HG03103 (cell line): Measurements from ENCODE around the gene ESPNL.

ENCODE experiments used
- ATAC-seq: cut with Tn5 transposase; IDR thresholded peaks from one replicate; pipeline ENCODE4 v1.9.1; 2021; ENCODE audit warnings: low read depth; ENCODE audit not compliant: unreplicated experiment

Gene ESPNL

DNA sequence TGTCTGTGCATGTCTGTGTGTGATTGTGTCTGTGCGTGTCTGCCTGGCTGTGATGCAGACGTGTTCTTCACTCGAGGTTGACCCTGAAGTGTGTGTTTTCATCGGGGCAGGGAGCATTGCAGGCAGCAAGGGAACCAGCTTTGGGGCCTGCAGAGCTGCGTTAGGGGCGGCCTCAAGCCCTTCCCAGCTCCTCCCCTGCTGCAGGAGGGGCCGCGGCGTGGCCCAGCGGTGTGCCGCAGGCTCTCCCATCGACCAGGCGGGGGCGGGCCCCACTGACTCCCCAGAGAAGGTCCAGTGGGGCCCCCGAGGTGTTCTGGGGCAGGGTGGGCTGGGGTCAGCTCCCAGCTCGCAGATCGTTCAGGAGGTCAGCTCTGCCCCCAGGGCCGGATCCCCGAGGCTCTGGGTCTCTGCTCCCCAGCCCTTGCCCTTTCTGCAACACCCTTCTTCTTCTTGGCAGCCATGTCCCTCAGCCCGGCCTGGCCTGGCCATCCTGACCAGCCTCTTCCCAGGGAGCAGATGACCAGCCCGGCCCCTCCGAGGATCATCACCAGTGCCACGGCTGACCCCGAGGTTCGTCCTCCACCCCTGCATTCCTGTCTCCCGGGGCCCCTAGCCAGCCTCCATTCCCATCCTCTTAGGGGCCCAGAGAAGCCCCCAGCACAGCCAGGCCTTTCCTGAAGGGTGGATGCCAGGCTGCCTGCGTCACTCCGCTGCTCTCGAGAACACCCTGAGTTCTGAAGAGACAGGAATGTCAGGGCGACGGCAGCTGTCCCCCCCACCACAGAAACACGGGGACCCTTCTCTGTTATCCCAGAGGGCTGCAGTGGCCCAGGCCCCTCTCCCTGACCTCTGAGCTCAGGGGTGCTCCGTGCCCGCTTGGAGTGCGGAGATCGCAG is 27.3 kb downstream of the ESPNL start:
- no peak for ATAC-seq

DNA sequence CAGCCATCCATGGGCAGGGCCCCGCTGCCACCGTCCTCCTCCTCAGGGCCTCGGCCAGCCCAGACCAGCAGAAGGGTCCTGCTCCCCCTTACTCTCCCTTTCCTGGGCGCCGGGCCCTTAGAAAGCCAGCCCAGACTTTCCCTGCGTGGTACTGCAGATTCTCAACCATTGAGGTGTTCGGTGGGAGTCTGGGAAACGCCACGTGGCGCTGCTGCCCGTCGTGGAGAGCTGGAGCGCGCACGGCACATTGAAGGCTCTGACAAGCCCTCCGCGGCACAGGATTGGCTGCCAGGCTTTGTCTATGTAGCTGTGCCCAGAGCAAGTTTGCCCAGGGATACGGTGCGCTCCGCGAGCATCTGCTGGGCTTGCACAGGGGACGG is 27.9 kb downstream of the ESPNL start:
- ATAC-seq, result no peak

GRCh38 chr2:238128534-238129001 is 28.4 kb downstream of the ESPNL start:
- ATAC-seq, result no peak

DNA sequence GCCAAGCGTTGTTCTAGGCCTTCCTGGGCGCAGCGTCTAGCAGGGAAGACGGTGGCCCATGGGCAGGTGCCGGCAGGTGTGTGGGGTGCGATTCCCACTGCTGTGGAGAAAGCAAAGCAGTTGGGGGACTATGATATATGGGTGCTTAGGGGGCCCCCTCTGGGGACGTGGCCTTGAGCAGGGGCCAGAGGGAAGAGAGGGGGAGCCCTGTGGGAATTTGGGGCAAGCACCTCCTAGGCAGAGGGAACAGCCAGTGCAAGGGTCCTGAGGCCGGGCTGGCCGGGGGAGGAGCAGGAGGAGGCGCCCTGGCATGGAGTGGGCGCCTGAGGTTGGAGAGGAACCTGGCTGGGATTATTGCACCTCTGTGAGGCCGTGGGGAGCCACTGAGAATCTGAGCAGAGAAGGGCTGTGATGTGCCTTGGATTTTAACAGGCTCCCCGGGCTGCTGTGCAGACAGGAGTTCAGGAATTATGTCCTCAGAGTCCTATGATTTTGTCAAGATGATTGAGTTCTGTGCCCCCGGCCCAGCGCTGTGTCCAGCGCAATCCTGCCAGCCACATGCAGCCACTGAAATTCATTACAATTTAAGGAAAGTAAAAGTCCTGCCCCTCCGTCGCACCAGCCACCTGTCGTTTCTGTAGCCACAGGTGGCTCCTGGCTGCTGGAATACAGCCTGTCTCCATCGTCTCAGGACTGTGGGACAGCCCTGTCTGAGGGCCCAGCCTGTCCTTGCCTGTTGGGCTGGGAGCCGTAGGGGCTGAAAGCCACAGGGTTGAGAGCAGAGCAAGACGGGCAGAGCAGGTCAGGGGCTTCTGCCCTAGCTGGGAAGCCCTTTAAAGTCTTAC is 29.2 kb downstream of the ESPNL start:
- no peak for ATAC-seq

DNA sequence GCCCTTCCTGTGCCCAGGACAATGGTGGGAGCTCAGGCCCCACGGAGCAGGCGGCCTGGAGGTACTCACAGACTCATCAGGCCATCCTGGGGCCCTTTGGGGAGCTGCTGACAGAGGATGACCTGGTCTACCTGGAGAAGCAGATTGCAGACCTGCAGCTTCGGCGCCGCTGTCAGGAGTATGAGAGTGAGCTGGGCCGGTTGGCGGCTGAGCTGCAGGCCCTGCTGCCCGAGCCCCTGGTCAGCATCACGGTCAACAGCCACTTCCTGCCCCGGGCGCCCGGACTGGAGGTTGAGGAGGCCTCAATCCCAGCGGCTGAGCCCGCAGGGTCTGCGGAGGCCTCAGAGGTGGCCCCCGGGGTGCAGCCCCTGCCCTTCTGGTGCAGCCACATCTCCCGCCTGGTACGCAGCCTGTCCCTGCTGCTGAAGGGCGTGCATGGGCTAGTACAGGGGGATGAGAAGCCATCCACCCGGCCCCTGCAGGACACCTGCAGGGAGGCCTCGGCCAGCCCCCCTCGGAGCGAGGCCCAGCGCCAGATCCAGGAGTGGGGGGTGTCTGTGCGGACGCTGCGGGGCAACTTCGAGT is 30.1 kb downstream of the ESPNL start:
- no peak for ATAC-seq

GRCh38 chr2:238130696-238131628 is 30.8 kb downstream of the ESPNL start:
- no peak for ATAC-seq

DNA sequence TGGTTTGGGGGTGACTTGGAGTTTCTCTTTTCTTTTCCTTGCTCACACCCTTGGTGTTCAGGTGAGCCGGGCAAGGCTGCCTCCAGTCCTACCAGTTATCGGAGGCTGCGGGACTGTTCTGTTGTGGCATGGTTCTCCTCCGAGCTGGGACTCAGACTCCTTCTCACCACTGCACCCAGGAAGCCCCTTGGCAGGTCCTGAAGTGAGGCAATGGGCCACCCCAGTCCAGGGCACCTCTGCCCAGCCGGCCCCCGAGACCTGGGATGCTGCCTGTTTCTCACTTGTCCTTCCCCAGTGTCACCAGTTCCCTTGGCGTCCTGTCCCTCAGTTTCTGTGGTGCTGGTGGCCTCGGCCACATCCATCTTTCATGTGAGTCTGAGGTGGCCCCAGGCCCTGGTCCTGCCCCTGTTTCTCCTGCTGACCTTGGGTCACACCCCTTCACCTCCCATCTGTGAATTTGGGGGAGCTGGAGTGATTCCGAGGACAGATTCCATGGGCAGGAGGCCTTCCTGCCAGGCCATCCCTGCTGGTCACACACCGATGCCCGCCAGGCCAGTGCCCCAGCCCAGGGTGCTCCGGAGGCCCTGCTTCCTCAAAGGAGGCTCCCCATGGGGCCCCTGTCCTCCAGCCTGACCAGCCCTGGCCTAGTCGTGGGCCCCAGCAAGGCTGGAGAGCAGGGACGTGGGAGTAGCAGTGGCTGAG is 31.8 kb downstream of the ESPNL start:
- no peak for ATAC-seq

DNA sequence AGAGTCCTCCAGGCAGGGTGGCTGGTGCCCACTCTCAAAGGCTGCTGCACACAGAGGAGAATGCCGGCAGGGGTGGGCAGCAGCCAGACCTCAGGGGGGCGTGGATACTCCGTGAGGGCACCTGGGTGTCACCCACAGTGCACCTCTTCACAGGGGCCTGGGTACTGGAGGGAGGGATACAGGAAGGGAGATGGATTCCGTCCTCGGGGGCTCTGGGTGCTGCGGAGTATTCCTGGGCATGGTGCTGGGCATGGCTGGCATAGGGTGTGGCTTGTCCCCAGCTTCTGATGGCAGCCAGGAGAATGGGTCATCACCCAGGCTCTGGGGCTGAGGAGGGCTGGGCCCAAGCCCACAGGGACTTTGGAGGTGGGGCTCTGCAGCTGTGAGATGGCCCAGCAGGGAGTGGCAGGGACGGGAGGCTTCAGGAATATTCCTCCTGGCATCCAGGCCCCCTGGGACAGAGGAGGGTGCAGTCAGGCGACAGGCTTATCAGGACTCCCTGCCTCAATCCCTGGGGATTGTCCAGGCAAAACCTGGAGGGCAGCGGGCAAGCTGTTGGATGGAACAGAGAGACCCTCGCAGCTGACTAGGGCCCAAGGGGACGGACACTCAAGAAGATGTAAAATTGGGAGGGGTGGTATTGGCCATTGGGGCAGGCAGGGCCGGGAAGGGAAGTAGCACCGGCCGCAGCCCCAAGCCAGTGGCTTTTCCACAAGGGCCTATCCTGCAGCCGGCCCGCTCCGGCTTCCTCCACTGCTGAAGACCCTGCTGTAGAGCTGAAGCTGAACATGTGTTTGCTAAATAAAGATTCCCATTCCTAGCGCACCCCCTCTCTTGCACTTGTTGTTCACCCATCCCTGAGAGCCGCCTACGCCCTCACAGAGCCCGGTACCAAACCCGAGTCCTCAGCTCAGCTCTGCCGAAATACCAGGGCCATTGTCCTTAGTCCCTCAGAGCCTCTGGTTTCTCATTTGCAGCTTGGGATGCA is 32.6 kb downstream of the ESPNL start:
- ATAC-seq, result no peak

DNA sequence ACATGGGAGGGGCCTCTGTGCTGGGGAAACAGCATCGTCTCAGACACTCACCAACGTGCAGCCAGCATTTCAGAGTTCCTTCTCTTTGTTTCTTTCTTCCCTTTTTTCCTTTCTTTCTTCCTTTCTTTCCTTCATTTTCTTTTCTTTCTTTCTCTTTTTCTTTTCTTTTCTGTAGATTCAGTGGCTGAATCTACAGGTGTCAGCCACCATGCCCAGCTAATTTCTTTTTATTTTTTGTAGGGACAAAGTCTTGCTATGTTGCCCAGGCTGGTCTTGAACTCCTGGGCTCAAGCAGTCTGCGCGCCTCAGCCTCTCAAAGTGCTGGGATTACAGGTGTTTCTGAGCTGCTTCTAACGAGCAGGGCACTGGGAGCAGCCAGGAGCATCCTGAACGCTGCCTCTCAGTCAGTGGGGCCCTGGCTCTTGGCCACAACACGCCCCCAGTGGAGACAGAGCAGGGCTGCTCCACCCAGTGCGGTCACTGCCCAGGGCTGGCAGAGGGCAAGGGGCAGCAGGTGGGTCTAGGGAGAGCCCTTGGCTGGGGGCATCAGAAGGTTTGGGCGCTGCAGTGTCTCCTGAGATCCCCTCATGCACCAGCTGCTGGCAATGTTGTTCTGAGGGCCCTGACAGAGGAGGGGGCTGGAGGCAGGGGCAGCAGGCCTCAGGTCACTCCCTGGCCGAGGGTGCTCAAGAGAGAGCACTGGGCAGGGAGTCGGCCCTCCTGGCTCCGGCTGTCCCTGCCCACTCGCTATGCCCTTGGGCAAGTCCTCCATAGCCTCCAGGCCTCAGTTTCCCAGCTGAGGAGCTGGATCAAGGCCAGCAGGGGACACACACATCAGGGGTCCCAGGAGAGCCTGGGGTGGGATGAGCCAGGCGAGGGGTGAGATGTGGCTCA is 33.6 kb downstream of the ESPNL start:
- no peak for ATAC-seq

GRCh38 chr2:238134393-238134785 is 34.2 kb downstream of the ESPNL start:
- ATAC-seq, result no peak

DNA sequence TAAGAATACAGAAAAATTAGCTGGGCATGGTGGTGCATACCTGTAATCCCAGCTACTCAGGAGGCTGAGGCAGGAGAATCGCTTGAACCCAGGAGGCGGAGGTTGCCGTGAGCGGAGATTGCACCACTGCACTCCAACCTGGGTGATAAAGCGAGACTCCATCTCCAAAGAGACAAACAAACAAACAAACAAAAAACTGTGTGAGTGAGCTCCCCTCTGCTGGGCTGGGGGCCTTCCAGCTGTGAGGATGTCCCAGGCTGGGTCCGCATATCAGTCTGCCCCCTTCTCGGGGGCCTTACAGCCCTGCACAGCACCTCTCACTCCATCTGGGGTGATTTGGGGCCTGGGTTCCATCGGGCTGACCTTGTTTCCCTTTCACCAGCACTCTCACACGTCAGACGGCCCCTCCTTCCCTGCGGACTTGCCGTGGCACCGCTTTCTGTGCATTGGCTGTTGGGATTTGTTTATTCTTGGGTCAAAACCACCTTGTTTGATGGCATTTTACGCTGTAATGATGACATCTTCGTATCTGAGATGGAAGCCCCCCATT is 35.5 kb downstream of the ESPNL start:
- no peak for ATAC-seq

DNA sequence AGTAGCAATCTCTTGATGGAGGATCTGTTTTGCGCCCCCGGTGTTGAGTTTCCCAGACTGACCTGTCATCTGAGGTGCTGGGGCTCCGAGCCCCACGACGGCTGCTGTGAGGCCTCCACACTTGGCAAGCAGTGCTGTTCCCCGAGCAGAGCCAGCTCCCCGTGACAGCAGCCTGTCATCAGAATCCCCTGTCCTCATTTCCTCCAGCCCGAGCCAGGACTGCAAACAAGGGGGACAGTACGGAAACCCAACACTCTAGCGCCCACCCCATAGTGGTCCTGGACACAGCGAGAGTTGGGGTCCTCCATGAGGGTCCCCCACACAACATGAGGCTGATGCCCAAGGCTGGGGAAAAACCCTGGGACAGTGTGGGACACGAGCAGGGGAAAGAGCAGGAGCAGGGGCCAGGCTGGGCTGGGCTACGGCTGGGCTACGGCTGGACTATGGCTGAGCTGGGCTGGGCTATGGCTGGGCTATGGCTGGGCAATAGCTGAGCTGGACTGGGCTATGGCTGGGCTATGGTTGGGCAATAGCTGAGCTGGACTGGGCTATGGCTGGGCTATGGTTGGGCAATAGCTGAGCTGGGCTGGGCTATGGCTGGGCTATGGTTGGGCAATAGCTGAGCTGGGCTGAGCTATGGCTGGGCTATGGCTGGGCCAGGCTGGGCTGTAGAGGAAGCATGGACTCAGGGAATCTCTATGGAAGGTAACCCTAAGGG is 36.8 kb downstream of the ESPNL start:
- ATAC-seq, result no peak

- ATAC-seq, result no peak
These were observed 37.7 kb downstream of the ESPNL start for GRCh38 chr2:238137885-238138284.

- ATAC-seq, result no peak
These were observed 38.4 kb downstream of the ESPNL start, which contains the start of gene KLHL30 for GRCh38 chr2:238138331-238139195. KLHL30 (plus strand) TSS chr2:238138668; CDS start chr2:238140755, 2,087 bp downstream.
